T-helper 1 cell treated with Interleukin-12 subunit alpha and Interleukin-12 subunit beta and Interleukin-4 antibody, amounts not matched to agents 30 μg/mL and 1 μg/mL, for 36 hours (primary cell): ENCODE results near the gene CBFB.

Experiments
- H3K27ac Mint-ChIP-seq: one replicate; pipeline ENCODE4 v1.8.0; 2021; ENCODE audit warnings: mild to moderate bottlenecking, mixed read lengths
- H3K27me3 Mint-ChIP-seq: one replicate; pipeline ENCODE4 v1.8.0; 2021; ENCODE audit warnings: low read depth, mixed read lengths
- H3K36me3 Mint-ChIP-seq: one replicate; pipeline ENCODE4 v1.8.0; 2021; ENCODE audit warnings: low read depth, mixed read lengths
- H3K4me1 Mint-ChIP-seq: one replicate; pipeline ENCODE4 v1.8.0; 2021; ENCODE audit warnings: low read depth, mixed read lengths
- H3K4me3 Mint-ChIP-seq: one replicate; pipeline ENCODE4 v1.8.0; 2021; ENCODE audit warnings: mild to moderate bottlenecking, moderate library complexity, mixed read lengths
- H3K9me3 Mint-ChIP-seq: one replicate; pipeline ENCODE4 v1.8.0; 2021; ENCODE audit warnings: mixed read lengths

The CBFB gene

GRCh38 chr16:67024384-67025209 is 4.4 kb upstream of the CBFB start:
- Mint-ChIP-seq H3K27ac (peak overlapping the region; percentile 55), H3K9me3 (no peaks in the 10 kb centered on the region), H3K36me3 (no peaks in the 10 kb centered on the region), H3K4me1 (peaks cover 38% of the 10 kb centered on the region), H3K27me3 (no peaks in the 10 kb centered on the region), H3K4me3 (peak overlapping the region; percentile 10)

- Mint-ChIP-seq H3K4me3 (peak overlapping the region; percentile 10), H3K4me1 (peaks cover 41% of the 10 kb centered on the region), H3K27me3 (no peaks in the 10 kb centered on the region), H3K27ac (peak overlapping the region; percentile 55), H3K36me3 (peaks cover 4% of the 10 kb centered on the region), H3K9me3 (no peaks in the 10 kb centered on the region)
These were observed 3.8 kb upstream of the CBFB start for GRCh38 chr16:67025210-67025550.

GRCh38 chr16:67026570-67026969 is 2.4 kb upstream of the CBFB start:
- Mint-ChIP-seq H3K36me3 (peaks cover 15% of the 10 kb centered on the region), H3K9me3 (no peaks in the 10 kb centered on the region), H3K4me1 (peaks cover 42% of the 10 kb centered on the region), H3K27ac (no peak overlapping the region), H3K4me3 (no peak overlapping the region), H3K27me3 (no peaks in the 10 kb centered on the region)

- Mint-ChIP-seq H3K4me1 (peaks cover 47% of the 10 kb centered on the region), H3K36me3 (peaks cover 19% of the 10 kb centered on the region), H3K27ac (peak overlapping the region; percentile 29), H3K4me3 (no peak overlapping the region), H3K27me3 (no peaks in the 10 kb centered on the region), H3K9me3 (no peaks in the 10 kb centered on the region)
These were observed 1.9 kb upstream of the CBFB start for GRCh38 chr16:67027046-67027445.

- peak overlapping the region; percentile 82 for H3K4me3 Mint-ChIP-seq
- peaks cover 28% of the 10 kb centered on the region for H3K36me3 Mint-ChIP-seq
- no peaks in the 10 kb centered on the region for H3K9me3 Mint-ChIP-seq
- H3K27me3 Mint-ChIP-seq: no peaks in the 10 kb centered on the region
- peak overlapping the region; percentile 90 for H3K27ac Mint-ChIP-seq
- H3K4me1 Mint-ChIP-seq: peaks cover 51% of the 10 kb centered on the region
These were observed 718 bp upstream of the CBFB start for GRCh38 chr16:67028167-67028695.

GRCh38 chr16:67029254-67030096 is 526 bp downstream of the CBFB start:
- Mint-ChIP-seq H3K4me3 (peak overlapping the region; percentile 90), H3K36me3 (peaks cover 34% of the 10 kb centered on the region), H3K27ac (peak overlapping the region; percentile 83), H3K4me1 (peaks cover 51% of the 10 kb centered on the region), H3K27me3 (no peaks in the 10 kb centered on the region), H3K9me3 (no peaks in the 10 kb centered on the region)

- Mint-ChIP-seq H3K4me1 (peaks cover 48% of the 10 kb centered on the region), H3K9me3 (no peaks in the 10 kb centered on the region), H3K27ac (peak overlapping the region; percentile 83), H3K27me3 (no peaks in the 10 kb centered on the region), H3K36me3 (peaks cover 37% of the 10 kb centered on the region), H3K4me3 (peak overlapping the region; percentile 90)
These were observed 1.4 kb downstream of the CBFB start for GRCh38 chr16:67030221-67030962.

- Mint-ChIP-seq H3K27ac (peak overlapping the region; percentile 23), H3K4me1 (peaks cover 52% of the 10 kb centered on the region), H3K4me3 (peak overlapping the region; percentile 26)
These were observed 5.5 kb downstream of the CBFB start for GRCh38 chr16:67034487-67034886.

GRCh38 chr16:67035364-67035763 is 6.4 kb downstream of the CBFB start:
- Mint-ChIP-seq H3K4me1 (peaks cover 56% of the 10 kb centered on the region), H3K27me3 (no peaks in the 10 kb centered on the region), H3K9me3 (no peaks in the 10 kb centered on the region), H3K36me3 (peaks cover 49% of the 10 kb centered on the region), H3K27ac (no peak overlapping the region), H3K4me3 (no peak overlapping the region)

More at GRCh38 chr16:67034487-67034886, 5.5 kb downstream of the CBFB start:
- peaks cover 48% of the 10 kb centered on the region for H3K36me3 Mint-ChIP-seq
- no peaks in the 10 kb centered on the region for H3K9me3 Mint-ChIP-seq
- H3K27me3 Mint-ChIP-seq: no peaks in the 10 kb centered on the region

GRCh38 chr16:67036323-67036741 is 7.4 kb downstream of the CBFB start:
- peaks cover 60% of the 10 kb centered on the region for H3K4me1 Mint-ChIP-seq
- no peaks in the 10 kb centered on the region for H3K9me3 Mint-ChIP-seq
- H3K27me3 Mint-ChIP-seq: no peaks in the 10 kb centered on the region
- peaks cover 50% of the 10 kb centered on the region for H3K36me3 Mint-ChIP-seq
- H3K4me3 Mint-ChIP-seq: no peak overlapping the region
- no peak overlapping the region for H3K27ac Mint-ChIP-seq

GRCh38 chr16:67039260-67040020 is 10.5 kb downstream of the CBFB start:
- Mint-ChIP-seq H3K4me1 (peaks cover 44% of the 10 kb centered on the region), H3K36me3 (peaks cover 36% of the 10 kb centered on the region), H3K27me3 (no peaks in the 10 kb centered on the region), H3K27ac (no peak overlapping the region), H3K4me3 (no peak overlapping the region), H3K9me3 (no peaks in the 10 kb centered on the region)

- Mint-ChIP-seq H3K27me3 (no peaks in the 10 kb centered on the region), H3K4me1 (peaks cover 40% of the 10 kb centered on the region), H3K4me3 (no peak overlapping the region), H3K36me3 (peaks cover 33% of the 10 kb centered on the region), H3K27ac (peak overlapping the region; percentile 12), H3K9me3 (no peaks in the 10 kb centered on the region)
These were observed 11.2 kb downstream of the CBFB start for GRCh38 chr16:67040166-67040565.

GRCh38 chr16:67040906-67041305 is 12.0 kb downstream of the CBFB start:
- Mint-ChIP-seq H3K27me3 (no peaks in the 10 kb centered on the region), H3K36me3 (peaks cover 32% of the 10 kb centered on the region), H3K4me3 (no peak overlapping the region), H3K27ac (peak overlapping the region; percentile 0), H3K9me3 (no peaks in the 10 kb centered on the region), H3K4me1 (peaks cover 36% of the 10 kb centered on the region)
